GM18505 (cell line): ENCODE results near the gene CD4.
"Not testable (repeated sequence)": the region's sequence is repeated elsewhere in the genome, so short reads cannot be mapped to it uniquely, and the experiment has no call there.

Source experiments
- ATAC-seq: cut with Tn5 transposase; IDR thresholded peaks from one replicate; pipeline ENCODE4 v1.9.1; 2021; ENCODE audit not compliant: unreplicated experiment
- POLR2A ChIP-seq: IDR thresholded peaks from 4 replicates; pipeline ENCODE4 v1.6.1; 2011; ENCODE audit warnings: borderline replicate concordance; ENCODE audit not compliant: insufficient read depth, insufficient read length; ENCODE audit errors: extremely low read depth

The CD4 gene

DNA sequence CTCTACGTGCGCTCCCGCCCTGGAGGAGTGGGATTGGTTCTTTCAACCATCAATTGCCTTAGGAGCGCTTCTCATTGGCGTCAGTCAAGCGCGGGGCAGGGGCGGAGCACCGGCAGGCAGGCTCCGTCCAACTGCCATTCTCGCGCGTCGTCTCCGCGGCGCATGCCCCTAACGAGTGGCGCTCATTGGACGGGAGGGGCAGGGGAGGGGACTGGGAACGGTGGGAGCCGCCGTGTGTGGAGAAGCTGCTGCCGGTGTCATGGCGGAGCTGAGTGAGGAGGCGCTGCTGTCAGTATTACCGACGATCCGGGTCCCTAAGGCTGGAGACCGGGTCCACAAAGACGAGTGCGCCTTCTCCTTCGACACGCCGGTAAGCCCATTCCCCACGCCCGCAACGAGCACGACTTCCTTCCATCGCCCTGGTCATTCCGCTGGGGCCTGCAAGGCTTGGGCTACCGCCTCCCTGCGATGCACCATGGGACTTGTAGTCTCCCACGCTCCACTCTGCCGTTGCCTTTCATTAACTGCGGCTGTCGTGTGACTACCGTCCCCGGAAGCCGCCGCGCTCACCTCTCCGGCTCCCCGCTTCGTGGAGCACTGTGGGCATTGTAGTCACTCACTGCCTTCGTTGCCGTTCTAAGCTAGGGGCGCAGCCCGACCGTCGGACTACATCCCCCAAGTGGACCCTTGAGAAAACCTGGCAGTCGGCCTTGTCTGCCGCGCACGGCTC lies 62.8 kb downstream of the CD4 start, which contains the start of gene USP5:
Gene USP5, plus strand, starts transcription at position 230 of the 730 bp plus-strand sequence. Its CDS starts 30 bp downstream, at position 260.
- ATAC-seq, result peak; percentile 68
- TF ChIP-seq POLR2A, result peak; percentile 86

DNA sequence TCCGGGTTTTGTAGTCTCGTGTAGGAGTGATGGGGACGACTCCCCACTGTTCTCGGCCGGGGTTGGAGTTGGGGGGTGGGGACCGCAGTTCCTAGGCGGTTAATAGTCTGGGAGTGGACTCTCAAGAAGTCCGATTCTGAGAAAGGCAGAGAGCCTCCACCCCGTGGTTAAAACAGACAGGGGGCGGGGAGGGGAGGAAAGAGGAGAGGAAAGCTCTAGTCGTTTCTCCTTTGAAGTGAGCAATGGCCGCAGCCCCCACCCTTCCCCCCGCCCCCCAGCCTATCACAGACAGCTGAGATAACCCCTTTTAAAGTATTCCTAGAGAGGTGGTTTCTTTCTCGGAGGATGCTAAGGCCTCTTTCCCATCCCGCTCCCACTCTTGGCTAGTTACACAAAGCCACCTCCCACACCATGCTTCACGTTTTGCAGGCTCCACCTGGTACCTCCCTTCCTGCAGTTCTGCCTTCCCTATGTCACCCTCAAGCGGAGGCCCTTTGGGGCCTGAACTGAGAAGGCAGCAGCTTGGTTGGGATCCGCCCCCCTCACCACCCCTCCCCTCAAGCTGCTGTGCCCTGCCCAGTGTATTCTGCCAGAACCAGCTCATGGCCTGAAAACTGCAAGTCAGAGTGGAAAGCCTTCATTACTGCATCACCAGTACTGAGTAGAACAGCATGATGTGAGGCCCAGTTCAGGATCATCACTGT lies 63.5 kb downstream of the CD4 start:
- no peak for ATAC-seq

DNA sequence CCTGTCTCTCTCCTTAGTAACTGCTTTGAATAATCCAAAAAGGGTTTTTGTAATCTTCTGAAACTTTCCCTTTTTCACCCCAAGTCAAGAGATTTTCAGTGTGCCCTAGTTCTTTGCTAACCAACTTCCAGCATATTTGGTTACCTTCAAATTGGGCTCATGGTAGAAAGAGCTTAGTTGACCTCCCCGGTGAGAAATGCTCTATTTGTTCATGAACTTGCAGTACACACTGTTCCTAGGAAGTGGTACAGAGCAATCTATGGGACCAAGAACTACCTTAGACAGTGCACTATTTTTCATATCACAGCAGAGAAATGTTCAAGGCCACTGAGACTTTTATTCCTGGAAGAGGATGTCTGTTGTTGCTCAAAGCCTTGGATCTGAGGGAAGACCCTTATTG lies 64.3 kb downstream of the CD4 start:
- no peak for ATAC-seq
- no peak for TF ChIP-seq POLR2A

More for the DNA sequence above, 63.5 kb downstream of the CD4 start:
- no peak for TF ChIP-seq POLR2A

DNA sequence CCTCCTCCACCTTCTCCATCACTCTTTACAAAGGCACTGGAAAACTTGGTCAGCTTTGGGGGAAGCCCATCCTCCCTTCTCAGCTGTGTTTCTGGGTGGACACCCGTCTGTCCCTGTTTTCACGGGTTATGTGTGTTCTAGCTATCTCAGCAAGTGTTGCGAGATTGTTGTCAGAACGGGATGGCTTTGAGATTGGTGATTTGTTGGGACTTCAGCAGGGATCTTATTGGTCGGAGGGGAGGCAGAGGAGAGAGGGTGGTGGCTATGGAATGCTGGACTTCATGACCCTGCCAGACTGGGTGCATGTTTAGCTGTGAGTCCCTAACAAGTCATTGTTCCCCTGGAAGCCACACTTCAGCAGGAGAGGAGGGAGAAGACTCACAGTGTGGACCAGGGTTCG lies 64.7 kb downstream of the CD4 start:
- no peak for TF ChIP-seq POLR2A
- ATAC-seq, result no peak

DNA sequence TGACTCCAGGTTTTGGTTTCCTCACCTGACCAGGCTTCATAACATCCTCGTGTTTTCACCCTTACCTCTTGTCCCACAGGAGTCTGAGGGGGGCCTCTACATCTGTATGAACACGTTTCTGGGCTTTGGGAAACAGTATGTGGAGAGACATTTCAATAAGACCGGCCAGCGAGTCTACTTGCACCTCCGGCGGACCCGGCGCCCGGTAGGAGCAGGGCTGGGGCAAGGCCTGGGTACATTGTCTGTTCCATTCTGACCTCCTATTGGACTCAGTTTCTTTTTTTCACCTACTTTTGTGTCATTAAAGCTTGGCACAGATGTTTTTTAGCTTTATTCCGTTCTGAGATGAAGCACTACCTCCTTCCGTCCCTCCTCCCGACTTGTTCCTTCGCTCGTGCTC lies 66.0 kb downstream of the CD4 start:
- ATAC-seq, result no peak
- no peak for TF ChIP-seq POLR2A

DNA sequence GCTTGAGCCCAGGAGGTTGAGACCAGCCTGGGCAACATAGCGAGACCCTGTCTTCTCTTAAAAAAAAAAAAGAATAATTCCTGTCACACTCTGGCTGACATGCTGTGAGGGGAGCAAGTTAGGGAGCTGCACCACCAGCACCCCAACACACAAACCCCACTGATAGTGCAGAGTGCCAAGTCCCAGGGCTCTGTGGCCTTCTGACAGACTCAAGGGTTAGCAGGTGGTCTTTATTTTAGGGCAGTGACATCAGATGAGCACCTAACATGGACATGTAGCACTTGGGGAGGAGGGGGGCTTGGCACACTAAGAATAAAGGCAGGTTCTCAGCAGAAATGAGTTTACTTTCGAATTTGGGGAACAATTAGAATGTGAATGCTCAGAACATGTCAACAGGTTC lies 69.5 kb downstream of the CD4 start:
- no peak for ATAC-seq
- TF ChIP-seq POLR2A, result no peak

DNA sequence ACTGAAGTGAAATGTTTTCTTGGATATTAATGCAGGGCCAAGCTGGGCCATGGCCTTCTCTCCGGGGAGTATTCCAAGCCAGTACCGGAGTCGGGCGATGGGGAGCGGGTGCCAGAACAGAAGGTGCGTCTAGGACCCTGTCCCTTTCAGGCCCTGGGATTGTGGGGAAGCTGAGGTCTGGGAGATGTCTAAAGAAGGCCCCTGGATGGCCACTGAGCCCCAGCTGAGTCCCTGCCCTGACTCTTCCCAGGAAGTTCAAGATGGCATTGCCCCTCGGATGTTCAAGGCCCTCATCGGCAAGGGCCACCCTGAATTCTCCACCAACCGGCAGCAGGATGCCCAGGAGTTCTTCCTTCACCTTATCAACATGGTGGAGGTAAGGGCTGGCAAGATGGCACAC lies 70.8 kb downstream of the CD4 start:
- no peak for TF ChIP-seq POLR2A
- no peak for ATAC-seq

DNA sequence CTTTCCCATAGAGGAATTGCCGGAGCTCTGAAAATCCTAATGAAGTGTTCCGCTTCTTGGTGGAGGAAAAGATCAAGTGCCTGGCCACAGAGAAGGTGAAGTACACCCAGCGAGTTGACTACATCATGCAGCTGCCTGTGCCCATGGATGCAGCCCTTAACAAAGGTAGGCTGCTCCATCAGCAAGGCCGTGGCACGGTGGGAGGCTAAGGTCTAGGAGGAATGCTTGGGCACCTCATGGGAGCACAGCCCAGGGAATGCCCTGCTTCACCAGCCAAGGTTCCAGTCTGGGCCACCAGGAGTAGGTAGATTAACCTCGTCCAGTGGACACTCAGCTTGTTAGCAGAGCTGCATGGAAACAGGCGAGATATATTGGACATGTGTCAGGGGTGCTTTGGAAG lies 71.6 kb downstream of the CD4 start:
- no peak for ATAC-seq
- no peak for TF ChIP-seq POLR2A

DNA sequence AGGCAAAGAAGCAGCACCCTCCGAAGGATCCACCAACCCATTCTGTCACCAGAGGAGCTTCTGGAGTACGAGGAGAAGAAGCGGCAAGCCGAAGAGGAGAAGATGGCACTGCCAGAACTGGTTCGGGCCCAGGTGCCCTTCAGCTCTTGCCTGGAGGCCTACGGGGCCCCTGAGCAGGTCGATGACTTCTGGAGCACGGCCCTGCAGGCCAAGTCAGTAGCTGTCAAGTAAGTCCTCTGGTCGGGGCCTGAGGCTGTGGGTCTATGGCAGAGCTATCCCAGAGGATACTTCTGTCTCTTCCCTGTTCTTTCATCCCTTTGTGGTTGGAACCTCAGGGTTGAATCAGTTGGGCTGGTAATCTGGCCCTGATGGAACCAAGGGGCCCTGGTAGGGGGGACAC lies 72.1 kb downstream of the CD4 start:
- TF ChIP-seq POLR2A, result no peak
- ATAC-seq, result no peak

DNA sequence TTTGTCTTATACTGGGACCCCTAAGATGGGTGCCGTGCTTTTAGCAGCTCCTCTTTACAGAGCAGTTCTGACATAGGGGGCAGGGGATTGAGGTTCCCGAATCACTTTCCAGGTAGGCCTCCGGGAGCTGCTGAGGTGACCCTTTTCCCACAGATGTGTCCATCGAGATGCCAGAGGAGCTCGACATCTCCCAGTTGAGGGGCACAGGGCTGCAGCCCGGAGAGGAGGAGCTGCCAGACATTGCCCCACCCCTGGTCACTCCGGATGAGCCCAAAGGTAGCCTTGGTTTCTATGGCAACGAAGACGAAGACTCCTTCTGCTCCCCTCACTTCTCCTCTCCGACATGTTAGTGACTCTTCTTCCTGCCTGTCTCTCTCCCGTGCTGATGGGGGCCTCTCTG lies 73.7 kb downstream of the CD4 start:
- no peak for TF ChIP-seq POLR2A
- ATAC-seq, result no peak

DNA sequence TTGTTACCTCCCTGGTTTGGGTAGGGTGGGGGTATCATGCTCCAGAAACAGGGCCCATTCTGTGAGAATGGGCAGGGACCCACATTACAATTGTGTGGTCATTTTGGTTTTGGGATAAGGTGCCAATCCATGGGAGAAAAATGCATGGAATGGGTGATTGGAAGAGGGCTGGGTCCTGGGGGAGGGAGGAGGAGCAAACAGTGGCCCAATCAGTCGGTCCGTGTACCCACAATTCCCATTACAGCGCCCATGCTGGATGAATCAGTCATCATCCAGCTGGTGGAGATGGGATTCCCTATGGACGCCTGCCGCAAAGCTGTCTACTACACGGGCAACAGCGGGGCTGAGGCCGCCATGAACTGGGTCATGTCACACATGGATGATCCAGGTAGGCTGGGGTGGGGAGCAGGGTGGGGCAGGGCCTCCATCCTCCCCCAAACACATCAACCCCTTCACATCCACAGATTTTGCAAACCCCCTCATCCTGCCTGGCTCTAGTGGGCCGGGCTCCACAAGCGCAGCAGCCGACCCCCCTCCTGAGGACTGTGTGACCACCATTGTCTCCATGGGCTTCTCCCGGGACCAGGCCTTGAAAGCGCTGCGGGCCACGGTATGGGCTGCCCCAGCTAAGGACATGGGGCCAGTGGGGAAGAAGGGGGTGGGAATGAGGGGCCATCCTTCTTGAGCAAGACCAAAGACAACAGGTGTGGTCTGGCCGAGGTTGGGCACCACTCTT lies 74.4 kb downstream of the CD4 start:
- ATAC-seq, result no peak
- TF ChIP-seq POLR2A, result no peak

DNA sequence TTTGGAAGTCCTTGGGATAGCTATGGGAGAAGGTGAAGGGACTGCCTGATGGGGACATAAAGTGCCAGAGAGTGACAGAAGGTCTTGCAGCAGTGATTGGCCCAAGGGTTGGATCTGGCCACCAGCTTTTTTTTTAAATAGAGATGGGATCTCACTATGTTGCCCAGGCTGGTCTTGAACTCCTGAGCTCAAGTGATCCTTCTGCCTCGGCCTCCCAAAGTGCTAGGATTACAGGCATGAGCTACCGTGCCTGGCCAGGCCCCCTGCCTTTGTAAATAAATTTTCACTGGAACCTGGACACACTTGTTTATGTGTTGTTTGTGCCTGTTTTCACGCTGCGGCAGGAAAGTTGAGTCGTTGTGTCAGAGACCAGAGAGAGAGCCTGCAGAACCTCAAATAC lies 76.0 kb downstream of the CD4 start:
- not testable (repeated sequence) for ATAC-seq

DNA sequence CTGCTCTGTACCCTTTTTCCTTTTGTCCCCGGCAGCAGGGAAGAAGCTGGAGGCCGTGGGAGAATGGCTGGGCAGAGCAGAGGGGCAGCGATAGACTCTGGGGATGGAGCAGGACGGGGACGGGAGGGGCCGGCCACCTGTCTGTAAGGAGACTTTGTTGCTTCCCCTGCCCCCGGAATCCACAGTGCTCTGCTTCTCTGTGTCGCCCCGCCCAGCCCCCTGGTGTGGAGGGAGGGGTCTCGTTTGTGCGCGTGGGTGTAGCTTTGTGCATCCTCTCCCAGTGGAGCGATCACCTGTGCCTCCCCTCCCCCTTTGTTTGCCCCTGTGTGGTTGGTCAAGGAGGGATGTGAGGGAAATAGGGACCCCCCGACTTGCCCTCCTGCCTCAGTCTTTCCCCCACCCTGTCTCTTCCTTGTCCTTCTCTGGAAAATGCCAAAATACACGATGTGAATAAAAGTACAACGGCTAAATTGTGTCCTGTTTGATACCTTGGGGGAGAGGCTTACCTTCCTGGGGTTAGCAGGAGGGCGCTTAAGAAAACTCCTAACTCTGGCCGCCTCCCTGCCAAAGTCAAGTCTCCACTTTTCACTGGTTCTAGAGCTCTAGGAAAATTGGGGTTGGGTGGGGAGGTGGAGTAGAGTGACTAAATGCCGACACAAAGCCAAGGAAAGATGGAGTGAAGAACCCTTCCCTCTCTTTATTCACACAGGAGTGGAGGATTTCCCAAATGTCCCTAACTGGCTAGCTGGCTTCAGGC lies 77.0 kb downstream of the CD4 start:
- no peak for ATAC-seq
- TF ChIP-seq POLR2A, result no peak
